ENCODE data around the gene HDGFL3. TPM values are rescaled to one million over a fixed set of nuclear protein-coding genes. Genes with fewer than 3 reads are reported as not detected.
"Not testable (repeated sequence)": the region's sequence is repeated elsewhere in the genome, so short reads cannot be mapped to it uniquely, and the experiment has no call there.

HDGFL3 gene
- total RNA-seq, 2 donors from 2014 or later: 10.9 to 26.3 TPM

GRCh38 chr15:83164111-83164770 lies 43.4 kb downstream of the HDGFL3 start:
- DNase-seq (ENCODE audit: low spot score in 2 of 2) (no peak), ATAC-seq (no peak)
- Mint-ChIP-seq H3K36me3 (peaks cover 30 to 31% of the 10 kb centered on the region in 2 donors), H3K27ac (peak overlapping the region; percentile 13 to 75), H3K9me3 (peaks cover 12 to 15% of the 10 kb centered on the region in 2 donors)

DNA sequence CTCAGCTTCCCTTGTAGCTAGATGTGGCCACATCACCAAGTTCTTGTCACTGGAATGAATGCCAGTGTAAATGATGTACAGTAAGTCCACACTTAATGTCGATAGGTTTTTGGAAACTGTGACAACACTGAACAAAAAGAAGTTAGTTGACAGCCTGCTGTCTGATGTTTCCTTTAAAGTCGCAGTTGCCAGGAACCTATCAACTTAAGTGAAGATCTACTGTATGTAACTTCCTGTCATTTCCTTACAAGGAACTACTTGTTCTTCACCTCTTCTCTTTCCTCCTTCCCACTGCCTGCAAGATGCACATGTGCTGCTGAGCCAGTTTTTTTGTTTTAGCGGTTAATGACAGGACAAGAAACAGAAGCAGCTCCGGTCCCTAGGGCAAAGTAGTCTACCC lies 44.6 kb downstream of the HDGFL3 start:
- peaks cover 20 to 27% of the 10 kb centered on the region in 2 donors for H3K36me3 Mint-ChIP-seq

GRCh38 chr15:83160741-83161140 lies 46.9 kb downstream of the HDGFL3 start:
- no peak for DNase-seq (ENCODE audit: low spot score in 2 of 2)
- H3K27ac Mint-ChIP-seq: no peak overlapping the region
- H3K36me3 Mint-ChIP-seq: peaks cover 4 to 8% of the 10 kb centered on the region in 2 donors
- ATAC-seq: no peak
- no peaks in the 10 kb centered on the region for H3K9me3 Mint-ChIP-seq

More for the DNA sequence above, 44.6 kb downstream of the HDGFL3 start:
- no peak overlapping the region for H3K27ac Mint-ChIP-seq
- DNase-seq (ENCODE audit: low spot score in 2 of 2): no peak
- ATAC-seq: peak; percentile 16 to 43
- H3K9me3 Mint-ChIP-seq: peaks cover 9% of the 10 kb centered on the region in 2 donors

- Mint-ChIP-seq H3K36me3 (peaks cover 0 to 4% of the 10 kb centered on the region in 2 donors), H3K27ac (no peak overlapping the region), H3K9me3 (no peaks in the 10 kb centered on the region)
- no peak for DNase-seq (ENCODE audit: low spot score in 2 of 2)
- peak in 1 of 2 donors; percentile 69 for ATAC-seq
These were observed 49.2 kb downstream of the HDGFL3 start for GRCh38 chr15:83158393-83158792.

- Mint-ChIP-seq H3K36me3 (no peaks in the 10 kb centered on the region), H3K9me3 (no peaks in the 10 kb centered on the region), H3K27ac (no peak overlapping the region)
- ATAC-seq: no peak
- no peak for DNase-seq (ENCODE audit: low spot score in 2 of 2)
These were observed 51.7 kb downstream of the HDGFL3 start for GRCh38 chr15:83155942-83156341.

DNA sequence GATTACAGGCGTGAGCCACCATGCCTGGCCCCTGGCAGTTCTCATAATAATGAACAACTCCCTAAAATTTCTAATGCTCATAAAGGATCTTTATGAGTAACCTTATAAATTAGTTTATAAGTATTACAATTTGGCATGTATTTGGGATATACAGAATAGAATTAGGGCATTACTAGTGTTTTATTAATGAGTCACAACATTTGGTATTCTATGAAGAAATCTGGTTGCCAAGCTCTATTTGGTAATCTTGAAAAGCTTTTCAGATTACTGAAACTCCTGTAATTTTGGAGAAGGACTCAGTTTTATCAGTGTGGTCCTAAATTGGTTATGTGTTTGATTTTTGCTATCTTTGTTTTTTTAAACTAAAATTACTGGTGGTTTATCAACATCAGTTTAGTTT lies 54.3 kb downstream of the HDGFL3 start:
- Mint-ChIP-seq H3K9me3 (no peaks in the 10 kb centered on the region), H3K36me3 (no peaks in the 10 kb centered on the region), H3K27ac (no peak overlapping the region)
- no peak for ATAC-seq
- no peak for DNase-seq (ENCODE audit: low spot score in 2 of 2)

GRCh38 chr15:83144771-83145170 lies 62.9 kb downstream of the HDGFL3 start:
- Mint-ChIP-seq H3K36me3 (peaks cover 0 to 11% of the 10 kb centered on the region in 2 donors), H3K9me3 (no peaks in the 10 kb centered on the region), H3K27ac (no peak overlapping the region)
- DNase-seq (ENCODE audit: low spot score in 2 of 2) (no peak), ATAC-seq (no peak)

DNA sequence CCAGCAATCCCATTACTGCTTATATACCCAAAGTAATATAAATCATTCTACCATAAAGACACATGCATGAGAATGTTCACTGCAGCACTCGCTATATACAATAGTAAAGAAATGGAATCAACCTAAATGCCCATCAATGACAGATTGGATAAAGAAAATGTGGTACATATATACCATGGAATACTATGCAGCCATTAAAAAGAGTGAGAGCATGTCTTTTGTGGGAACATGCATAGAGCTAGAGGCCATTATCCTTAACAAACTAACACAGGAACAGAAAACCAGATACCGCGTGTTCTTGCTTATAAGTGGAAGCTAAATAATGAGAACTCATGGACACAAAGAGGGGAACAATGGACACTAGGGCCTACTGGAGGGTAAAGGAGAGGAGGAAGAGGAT lies 65.5 kb downstream of the HDGFL3 start:
- H3K27ac Mint-ChIP-seq; DNase-seq (ENCODE audit: low spot score in 2 of 2); ATAC-seq; H3K36me3 Mint-ChIP-seq; H3K9me3 Mint-ChIP-seq: not testable (repeated sequence)

GRCh38 chr15:83132861-83133523 lies 74.6 kb downstream of the HDGFL3 start:
- H3K9me3 Mint-ChIP-seq: no peaks in the 10 kb centered on the region
- no peak for ATAC-seq
- no peaks in the 10 kb centered on the region for H3K36me3 Mint-ChIP-seq
- H3K27ac Mint-ChIP-seq: no peak overlapping the region
- DNase-seq (ENCODE audit: low spot score in 2 of 2): no peak

DNA sequence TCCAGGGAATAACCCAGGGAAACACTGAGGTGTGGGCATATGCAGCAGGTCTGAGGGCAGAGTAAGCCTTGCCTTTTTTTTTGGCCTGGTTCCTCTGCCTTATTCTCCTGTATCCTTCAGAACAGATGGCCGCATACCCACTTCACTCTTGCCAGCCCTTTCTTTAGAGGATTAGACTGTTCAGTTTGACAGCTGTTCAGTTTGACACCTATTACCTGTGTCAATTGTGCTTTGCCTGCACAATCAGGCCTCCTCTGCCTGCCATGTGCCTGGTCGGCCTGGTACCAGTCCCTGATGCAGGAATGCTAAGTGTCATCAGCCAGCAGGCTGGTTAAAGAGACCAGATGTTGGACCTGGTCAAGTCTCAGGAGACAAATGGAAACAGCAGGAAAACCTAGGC lies 77.8 kb downstream of the HDGFL3 start:
- Mint-ChIP-seq H3K27ac (no peak overlapping the region), H3K36me3 (no peaks in the 10 kb centered on the region), H3K9me3 (no peaks in the 10 kb centered on the region)
- no peak for DNase-seq (ENCODE audit: low spot score in 2 of 2)
- ATAC-seq: no peak

- no peak for DNase-seq (ENCODE audit: low spot score in 2 of 2)
- no peak for ATAC-seq
- Mint-ChIP-seq H3K27ac (no peak overlapping the region), H3K36me3 (no peaks in the 10 kb centered on the region), H3K9me3 (no peaks in the 10 kb centered on the region)
These were observed 80.0 kb downstream of the HDGFL3 start for GRCh38 chr15:83127547-83128150.

- Mint-ChIP-seq H3K9me3 (no peaks in the 10 kb centered on the region), H3K27ac (no peak overlapping the region), H3K36me3 (no peaks in the 10 kb centered on the region)
- ATAC-seq (no peak), DNase-seq (ENCODE audit: low spot score in 2 of 2) (no peak)
These were observed 84.1 kb downstream of the HDGFL3 start for GRCh38 chr15:83123529-83123928.

GRCh38 chr15:83119968-83120581 lies 87.5 kb downstream of the HDGFL3 start:
- DNase-seq (ENCODE audit: low spot score in 2 of 2) (no peak), ATAC-seq (no peak)
- Mint-ChIP-seq H3K36me3 (no peaks in the 10 kb centered on the region), H3K27ac (no peak overlapping the region), H3K9me3 (no peaks in the 10 kb centered on the region)

DNA sequence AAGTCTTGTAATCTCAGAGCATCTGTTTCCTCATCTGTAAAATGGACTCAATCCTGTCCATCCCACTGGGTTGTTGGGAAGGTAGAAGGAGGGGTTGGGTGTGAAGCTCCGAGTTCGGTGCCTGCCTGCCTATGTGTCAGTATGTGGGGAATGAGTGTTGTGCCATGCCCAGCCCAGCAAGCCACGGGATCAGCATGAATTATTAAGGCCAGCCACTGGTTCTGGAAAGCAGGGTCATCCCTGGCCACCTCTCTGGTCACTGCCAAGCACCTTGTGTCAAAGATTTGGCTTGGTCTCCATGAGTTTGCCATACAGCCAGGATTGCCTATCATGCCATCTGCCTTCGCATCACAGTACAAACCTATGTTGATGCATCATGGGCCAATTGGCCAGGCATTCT lies 88.7 kb downstream of the HDGFL3 start:
- no peak for DNase-seq (ENCODE audit: low spot score in 2 of 2)

GRCh38 chr15:83118291-83118827 lies 89.3 kb downstream of the HDGFL3 start:
- ATAC-seq (no peak), DNase-seq (ENCODE audit: low spot score in 2 of 2) (no peak)
- Mint-ChIP-seq H3K27ac (no peak overlapping the region), H3K36me3 (no peaks in the 10 kb centered on the region), H3K9me3 (no peaks in the 10 kb centered on the region)

More for the DNA sequence above, 88.7 kb downstream of the HDGFL3 start:
- Mint-ChIP-seq H3K9me3 (no peaks in the 10 kb centered on the region), H3K36me3 (no peaks in the 10 kb centered on the region), H3K27ac (no peak overlapping the region)
- no peak for ATAC-seq

DNA sequence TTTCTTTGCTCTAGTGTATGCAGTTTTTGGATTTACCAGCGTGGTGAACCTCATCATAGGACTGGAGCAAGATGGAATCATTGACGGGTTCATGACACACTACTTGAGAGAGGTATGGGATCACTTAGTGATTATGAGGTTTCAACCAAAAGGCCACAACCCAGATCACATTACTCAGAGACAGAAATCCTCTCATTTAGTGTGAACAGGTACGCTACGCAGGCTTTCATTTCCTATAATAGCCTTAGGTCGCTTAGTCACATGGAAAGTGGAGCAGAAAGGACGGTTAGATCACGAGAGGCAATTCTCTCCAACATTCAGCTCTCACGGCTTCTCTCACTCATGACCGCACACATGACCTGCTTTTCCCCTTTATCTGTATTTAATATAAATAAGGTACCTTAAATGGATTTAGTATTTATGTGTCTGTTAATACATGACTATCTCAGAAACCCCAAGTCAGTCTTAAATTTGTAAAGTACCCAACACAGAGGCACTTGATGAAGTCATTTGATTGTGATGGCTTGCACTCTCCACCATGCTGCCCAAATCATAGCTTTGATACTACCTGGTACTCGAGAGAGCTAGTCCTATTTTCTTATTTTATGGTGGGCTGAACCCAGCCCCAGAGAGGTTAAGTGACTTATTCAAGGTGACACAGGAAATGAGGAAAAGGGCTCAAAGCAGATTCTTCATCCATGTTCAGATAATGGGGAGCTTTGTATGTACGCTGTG lies 91.6 kb downstream of the HDGFL3 start:
- Mint-ChIP-seq H3K27ac (no peak overlapping the region), H3K9me3 (peaks cover 5% of the 10 kb centered on the region in 2 donors), H3K36me3 (no peaks in the 10 kb centered on the region)
- no peak for DNase-seq (ENCODE audit: low spot score in 2 of 2)
- peak; percentile 85 to 92 for ATAC-seq
